Mesendoderm (in vitro differentiated cells): Measurements from ENCODE around the gene GALE.

Experiments
- DNase-seq: peaks from one replicate; pipeline ENCODE4 v3.0.0; 2013
- H2AK5ac ChIP-seq: 2 replicates; pipeline ENCODE4 v1.6.1; 2013; ENCODE audit warnings: low read length, inconsistent platforms
- H2BK120ac ChIP-seq: 2 replicates; pipeline ENCODE4 v1.6.1; 2013; ENCODE audit warnings: low read depth, mild to moderate bottlenecking, low read length, moderate library complexity, mixed read lengths
- H2BK15ac ChIP-seq: replicated peaks from 2 replicates; pipeline ENCODE4 v1.6.1; 2013; ENCODE audit warnings: low read depth, mild to moderate bottlenecking, moderate library complexity
- H2BK5ac ChIP-seq: 2 replicates; pipeline ENCODE4 v1.6.1; 2013; ENCODE audit warnings: low read length, inconsistent platforms
- H3K18ac ChIP-seq: 2 replicates; pipeline ENCODE4 v1.6.1; 2013; ENCODE audit warnings: mild to moderate bottlenecking, low read length, mixed read lengths
- H3K23ac ChIP-seq: one replicate; pipeline ENCODE4 v1.6.1; 2013; ENCODE audit warnings: low read length
- H3K27ac ChIP-seq: 2 replicates; pipeline ENCODE4 v1.5.1; 2013; ENCODE audit warnings: low read depth, mild to moderate bottlenecking, inconsistent platforms, low read length, moderate library complexity
- H3K27me3 ChIP-seq: 2 replicates; pipeline ENCODE4 v1.6.1; 2013; ENCODE audit warnings: low read length, control low read depth, mild to moderate bottlenecking, inconsistent platforms; ENCODE audit not compliant: insufficient read depth, poor library complexity
- H3K36me3 ChIP-seq: 2 replicates; pipeline ENCODE4 v1.6.1; 2013; ENCODE audit warnings: low read length, inconsistent platforms; ENCODE audit not compliant: control insufficient read depth, insufficient read depth
- H3K4ac ChIP-seq: one replicate; pipeline ENCODE4 v1.6.1; 2013; ENCODE audit warnings: low read depth, mild to moderate bottlenecking, low read length, moderate library complexity
- H3K4me1 ChIP-seq: 2 replicates; pipeline ENCODE4 v1.6.1; 2013; ENCODE audit warnings: low read depth, low read length, inconsistent platforms; ENCODE audit not compliant: control insufficient read depth
- H3K4me2 ChIP-seq: 2 replicates; pipeline ENCODE4 v1.6.1; 2013; ENCODE audit warnings: low read length
- H3K4me3 ChIP-seq: 2 replicates; pipeline ENCODE4 v1.5.1; 2013; ENCODE audit warnings: mild to moderate bottlenecking, low read length
- H3K56ac ChIP-seq: one replicate; pipeline ENCODE4 v1.6.1; 2013; ENCODE audit warnings: low read length
- H3K79me1 ChIP-seq: 2 replicates; pipeline ENCODE4 v1.6.1; 2013; ENCODE audit warnings: low read length, inconsistent platforms
- H3K79me2 ChIP-seq: 2 replicates; pipeline ENCODE4 v1.6.1; 2013; ENCODE audit warnings: mild to moderate bottlenecking, low read length; ENCODE audit not compliant: control insufficient read depth, insufficient read depth
- H3K9ac ChIP-seq: 2 replicates; pipeline ENCODE4 v1.6.1; 2013; ENCODE audit warnings: low read length, inconsistent platforms
- H4K5ac ChIP-seq: one replicate; pipeline ENCODE4 v1.6.1; 2013; ENCODE audit warnings: low read length
- H4K8ac ChIP-seq: one replicate; pipeline ENCODE4 v1.6.1; 2013; ENCODE audit warnings: low read depth, mild to moderate bottlenecking, control low read depth, low read length, moderate library complexity
- WGBS: extraction: QIAGEN DNeasy Blood & Tissue Kit; methylation state at CpG from one replicate; pipeline ENCODE4 v1.1.7; 2013; ENCODE audit warnings: low lambda C conversion rate, missing lambda C conversion rate; ENCODE audit not compliant: insufficient coverage; ENCODE audit errors: extremely low coverage; 5-methylcytosine and 5-hydroxymethylcytosine counted together

The GALE gene

DNA sequence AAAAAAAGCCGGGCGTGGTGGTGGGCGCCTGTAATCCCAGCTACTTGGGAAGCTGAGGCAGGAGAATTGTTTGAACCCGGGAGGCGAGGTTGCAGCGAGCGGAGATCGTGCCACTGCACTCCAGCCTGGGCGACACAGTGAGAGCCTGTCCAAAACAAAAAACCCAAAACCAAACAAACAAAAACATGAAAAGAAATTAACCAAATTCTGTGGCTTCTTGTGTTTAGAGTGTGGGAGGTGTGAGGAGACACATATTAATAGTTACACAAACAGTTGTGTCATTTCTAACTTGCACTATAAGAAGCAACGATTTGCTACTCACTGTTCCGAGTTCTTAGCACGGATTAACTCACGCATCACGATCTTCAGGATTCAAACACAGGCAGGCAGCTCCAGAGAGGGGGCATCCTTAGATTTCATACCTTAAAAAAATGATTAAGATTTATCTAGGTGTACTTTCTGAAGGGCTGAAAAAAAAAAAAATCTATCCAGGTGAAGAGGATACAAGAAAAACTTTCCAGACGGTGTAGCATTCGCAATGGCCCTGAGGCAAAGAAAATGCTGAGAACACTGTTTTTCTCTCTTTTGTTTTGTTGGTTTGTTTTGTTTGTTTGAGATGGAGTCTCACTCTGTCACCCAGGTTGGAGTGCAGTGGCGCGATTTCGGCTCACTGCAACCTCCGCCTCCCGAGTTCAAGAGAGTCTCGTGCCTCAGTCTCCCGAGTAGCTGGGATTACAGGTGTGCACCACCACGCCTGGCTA lies 25.4 kb upstream of the GALE start:
- Histone ChIP-seq H3K23ac (no peak overlapping the region), H3K9ac (no peak overlapping the region), H3K4me2 (no peak overlapping the region), H3K79me1 (peaks cover 2% of the 10 kb centered on the region), H2BK120ac (no peak overlapping the region), H4K5ac (no peak overlapping the region), H3K79me2 (no peaks in the 10 kb centered on the region), H2BK15ac (no peak overlapping the region), H3K27me3 (no peaks in the 10 kb centered on the region), H2BK5ac (no peak overlapping the region), H3K4me1 (peaks cover 2% of the 10 kb centered on the region), H3K56ac (peak overlapping the region; percentile 42), H3K36me3 (no peaks in the 10 kb centered on the region), H2AK5ac (no peak overlapping the region), H3K4ac (peak overlapping the region; percentile 27), H4K8ac (peak overlapping the region; percentile 68), H3K27ac (no peak overlapping the region), H3K4me3 (no peak overlapping the region), H3K18ac (no peak overlapping the region)
- DNase-seq = no peak
- no CpG with 5 or more reads among the region's 24 CpGs for WGBS

DNA sequence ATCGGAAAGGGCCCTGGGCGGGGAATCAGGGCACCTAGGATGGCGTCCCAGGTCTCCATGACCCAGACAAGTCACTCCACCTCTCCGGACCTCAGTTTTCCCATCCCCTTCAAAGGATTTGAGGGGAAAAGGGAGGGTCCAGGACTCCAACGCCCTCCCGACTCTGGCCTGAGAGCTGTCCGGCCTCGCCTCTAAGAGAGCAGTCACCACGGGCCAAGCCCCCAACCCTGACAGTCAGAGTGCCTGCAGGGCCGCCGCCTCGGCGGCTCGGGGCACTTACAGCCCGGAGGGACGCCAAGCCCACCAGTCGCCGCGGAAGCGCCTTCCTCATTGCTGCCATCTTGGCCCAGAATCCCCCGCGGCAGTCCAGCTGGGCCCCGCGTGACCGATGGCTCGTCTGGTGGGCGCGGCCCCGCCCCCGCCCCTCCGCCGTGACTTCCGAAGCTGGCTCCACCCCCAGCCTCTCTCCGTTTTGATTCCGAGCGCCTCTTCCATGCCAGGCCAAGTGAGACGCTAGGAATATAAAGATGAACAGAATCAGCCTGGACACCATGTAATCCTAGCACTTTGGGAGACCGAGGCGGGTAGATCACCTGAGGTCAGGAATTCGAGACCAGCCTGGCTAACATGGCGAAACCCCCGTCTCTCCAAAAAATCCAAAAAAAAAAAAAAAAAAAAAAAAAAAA lies 24.7 kb upstream of the GALE start, which contains the start of gene HMGCL:
Gene HMGCL, minus strand, starts transcription at position 354 of the 686 bp plus-strand sequence. Its CDS starts 14 bp downstream, at position 340.
- Histone ChIP-seq H3K4me3 (peak within 1 kb of the TSS; percentile 99), H3K79me1 (peaks cover 2% of the 10 kb centered on the region), H3K4ac (peak within 1 kb of the TSS; percentile 27), H3K4me2 (peak within 1 kb of the TSS; percentile 100), H3K18ac (peak within 1 kb of the TSS; percentile 13), H3K36me3 (no peaks in the 10 kb centered on the region), H2BK5ac (no peak within 1 kb of the TSS), H2BK15ac (no peak within 1 kb of the TSS), H2AK5ac (peak within 1 kb of the TSS; percentile 82), H4K8ac (peak within 1 kb of the TSS; percentile 68), H3K27me3 (no peaks in the 10 kb centered on the region), H2BK120ac (no peak within 1 kb of the TSS), H3K9ac (peak within 1 kb of the TSS; percentile 97), H3K4me1 (peaks cover 2% of the 10 kb centered on the region), H3K56ac (peak within 1 kb of the TSS; percentile 99), H3K79me2 (no peaks in the 10 kb centered on the region), H3K27ac (peak within 1 kb of the TSS; percentile 78), H4K5ac (peak within 1 kb of the TSS; percentile 87), H3K23ac (no peak within 1 kb of the TSS)
- no CpG with 5 or more reads among the region's 42 CpGs for WGBS
- peak; percentile 93 for DNase-seq

DNA sequence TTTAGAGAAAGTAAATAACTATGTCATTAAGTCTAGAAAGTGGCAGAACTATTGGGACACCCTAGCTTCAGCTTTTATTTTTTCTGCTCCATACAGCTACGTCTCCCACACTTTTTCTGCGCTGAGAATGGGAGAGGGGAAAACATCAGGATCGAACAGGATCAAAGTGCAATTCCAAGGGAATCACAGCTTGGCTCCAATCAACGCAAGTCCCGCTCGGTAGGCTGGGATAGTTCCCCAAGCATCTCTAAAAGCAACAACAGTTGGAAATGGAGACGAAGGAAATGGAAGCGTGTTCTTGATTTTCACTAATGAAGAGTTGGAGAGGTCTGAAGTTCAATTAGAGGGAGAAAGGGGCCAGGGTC lies 24.1 kb upstream of the GALE start:
- H3K27ac ChIP-seq = no peak overlapping the region

DNA sequence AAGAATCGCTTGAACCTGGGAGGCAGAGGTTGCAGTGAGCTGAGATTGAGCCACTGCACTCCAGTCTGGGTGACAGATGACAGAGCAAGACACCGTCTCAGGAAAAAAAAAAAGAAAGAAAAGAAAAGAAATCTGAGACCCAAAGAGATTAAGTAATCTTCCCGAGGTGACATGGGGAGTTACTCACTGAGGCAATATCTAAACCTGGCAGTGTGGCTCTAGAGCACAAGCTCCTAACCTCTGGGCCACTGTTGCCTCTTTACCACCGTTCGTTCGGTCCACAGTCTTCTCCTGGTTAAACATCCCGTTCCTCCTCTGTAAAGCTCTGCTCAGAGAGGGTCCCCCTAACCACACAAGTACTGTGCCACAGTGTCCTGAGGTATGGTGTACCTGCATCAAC lies 23.2 kb upstream of the GALE start:
- no CpG with 5 or more reads among the region's 7 CpGs for WGBS
- H3K4me3 ChIP-seq = no peak overlapping the region

More for the DNA sequence above, 24.1 kb upstream of the GALE start:
- Histone ChIP-seq H2BK5ac (no peak overlapping the region), H3K4me3 (peak overlapping the region; percentile 99), H3K79me1 (peaks cover 2% of the 10 kb centered on the region), H3K9ac (peak overlapping the region; percentile 97), H2AK5ac (peak overlapping the region; percentile 82), H3K18ac (peak overlapping the region; percentile 13), H3K4me2 (peak overlapping the region; percentile 100), H3K36me3 (no peaks in the 10 kb centered on the region), H3K56ac (peak overlapping the region; percentile 99), H4K5ac (peak overlapping the region; percentile 87), H4K8ac (no peak overlapping the region), H2BK120ac (no peak overlapping the region), H2BK15ac (no peak overlapping the region), H3K4me1 (peaks cover 2% of the 10 kb centered on the region), H3K27me3 (no peaks in the 10 kb centered on the region), H3K4ac (no peak overlapping the region), H3K79me2 (no peaks in the 10 kb centered on the region), H3K23ac (no peak overlapping the region)
- no CpG with 5 or more reads among the region's 8 CpGs for WGBS
- no peak for DNase-seq

DNA sequence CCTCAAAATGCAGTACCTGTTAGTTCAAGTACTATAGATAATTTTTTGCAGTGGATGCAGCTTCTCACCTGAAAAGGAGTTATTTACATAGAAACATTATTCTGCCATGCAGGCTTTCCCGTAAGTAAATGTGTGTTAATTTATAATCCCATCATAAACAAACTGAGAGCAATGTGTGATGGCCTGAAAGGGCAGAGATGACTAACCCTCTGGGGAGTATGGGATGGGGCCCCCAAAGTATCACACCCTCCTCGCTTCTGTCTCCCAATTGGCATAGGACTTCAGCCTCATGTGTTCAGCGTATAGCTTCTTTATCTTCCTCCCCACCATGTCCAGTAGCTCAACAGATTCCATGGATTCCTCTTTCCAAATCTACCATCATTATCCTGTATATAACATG lies 17.1 kb upstream of the GALE start:
- Histone ChIP-seq H2AK5ac (no peak overlapping the region), H4K5ac (no peak overlapping the region), H2BK15ac (no peak overlapping the region), H3K4ac (no peak overlapping the region), H3K79me2 (no peaks in the 10 kb centered on the region), H3K18ac (no peak overlapping the region), H2BK5ac (no peak overlapping the region), H3K79me1 (no peaks in the 10 kb centered on the region), H3K4me1 (no peaks in the 10 kb centered on the region), H3K4me2 (no peak overlapping the region), H3K4me3 (no peak overlapping the region), H2BK120ac (no peak overlapping the region), H3K27me3 (no peaks in the 10 kb centered on the region), H3K23ac (no peak overlapping the region), H3K27ac (no peak overlapping the region), H3K9ac (no peak overlapping the region), H4K8ac (no peak overlapping the region), H3K36me3 (no peaks in the 10 kb centered on the region), H3K56ac (no peak overlapping the region)
- no peak for DNase-seq
- WGBS = no CpG with 5 or more reads among the region's 3 CpGs

More for the DNA sequence above, 23.2 kb upstream of the GALE start:
- Histone ChIP-seq H2BK120ac (no peak overlapping the region), H3K4me1 (peaks cover 2% of the 10 kb centered on the region), H3K79me2 (no peaks in the 10 kb centered on the region), H3K4ac (no peak overlapping the region), H3K27me3 (no peaks in the 10 kb centered on the region), H2BK15ac (no peak overlapping the region), H3K4me2 (no peak overlapping the region), H4K8ac (no peak overlapping the region), H4K5ac (no peak overlapping the region), H2BK5ac (no peak overlapping the region), H3K27ac (no peak overlapping the region), H3K79me1 (peaks cover 2% of the 10 kb centered on the region), H3K9ac (no peak overlapping the region), H3K18ac (no peak overlapping the region), H2AK5ac (no peak overlapping the region), H3K23ac (no peak overlapping the region), H3K56ac (no peak overlapping the region), H3K36me3 (no peaks in the 10 kb centered on the region)
- DNase-seq = no peak
